Stimulated activated CD8-positive, alpha-beta memory T cell treated with anti-CD3 and anti-CD28 coated beads, Interleukin-12 subunit alpha, Interleukin-12 subunit beta, amount 100 ng/mL, for 4 hours (primary cell): ENCODE data around the gene FGF10.

Experiments used
- DNase-seq: peaks from one replicate; pipeline ENCODE4 v3.0.0-alpha.2; 2020; ENCODE audit warnings: low read depth

FGF10 gene

GRCh38 chr5:44389090-44389822 is at the start of gene FGF10:
Gene FGF10, minus strand, starts transcription at chr5:44389420. Its CDS starts 738 bp downstream, at chr5:44388682.
- no peak for DNase-seq

GRCh38 chr5:44426944-44427343 is 37.7 kb upstream of the FGF10 start:
- DNase-seq = no peak

GRCh38 chr5:44412286-44412685 is 23.1 kb upstream of the FGF10 start:
- DNase-seq = no peak

GRCh38 chr5:44402084-44402483 is 12.9 kb upstream of the FGF10 start:
- no peak for DNase-seq

GRCh38 chr5:44401611-44402010 is 12.4 kb upstream of the FGF10 start:
- DNase-seq = no peak

GRCh38 chr5:44398382-44398781 is 9.2 kb upstream of the FGF10 start:
- DNase-seq = no peak

GRCh38 chr5:44396312-44396711 is 7.1 kb upstream of the FGF10 start:
- DNase-seq = no peak

- DNase-seq = no peak
Observed at GRCh38 chr5:44390351-44390750, 1.1 kb upstream of the FGF10 start.

- DNase-seq = no peak
Observed at GRCh38 chr5:44389823-44390143, 563 bp upstream of the FGF10 start.

GRCh38 chr5:44388321-44389089 is 715 bp downstream of the FGF10 start:
- DNase-seq = no peak

- no peak for DNase-seq
Observed at GRCh38 chr5:44387921-44388320, 1.3 kb downstream of the FGF10 start.

GRCh38 chr5:44387406-44387805 is 1.8 kb downstream of the FGF10 start:
- no peak for DNase-seq

- DNase-seq = no peak
Observed at GRCh38 chr5:44385291-44385900, 3.8 kb downstream of the FGF10 start.

- no peak for DNase-seq
Observed at GRCh38 chr5:44384816-44385215, 4.4 kb downstream of the FGF10 start.

GRCh38 chr5:44382894-44383293 is 6.3 kb downstream of the FGF10 start:
- no peak for DNase-seq

- DNase-seq = no peak
Observed at GRCh38 chr5:44377057-44377456, 12.2 kb downstream of the FGF10 start.

GRCh38 chr5:44372028-44372427 is 17.2 kb downstream of the FGF10 start:
- no peak for DNase-seq

- DNase-seq = no peak
Observed at GRCh38 chr5:44367203-44367602, 22.0 kb downstream of the FGF10 start.

GRCh38 chr5:44365345-44365744 is 23.9 kb downstream of the FGF10 start:
- DNase-seq = no peak

GRCh38 chr5:44364097-44364496 is 25.1 kb downstream of the FGF10 start:
- DNase-seq = no peak

GRCh38 chr5:44361342-44362001 is 27.7 kb downstream of the FGF10 start:
- no peak for DNase-seq

- DNase-seq = no peak
Observed at GRCh38 chr5:44360919-44361318, 28.3 kb downstream of the FGF10 start.

- DNase-seq = no peak
Observed at GRCh38 chr5:44358421-44358820, 30.8 kb downstream of the FGF10 start.
